Endothelial cell of umbilical vein (primary cell): Measurements from ENCODE around the gene HOXA10. TPM values are rescaled to one million over a fixed set of nuclear protein-coding genes. Genes with fewer than 3 reads are reported as not detected.

Experiments
- BruUV-seq: library from RNA; stranded (reverse); fragments of 400-500 nt; replicated peaks from 2 replicates; lab custom pipeline; 2021; lab: Mats Ljungman, UMichigan
- CTCF ChIA-PET: fragments of 300-600, 350-600 bp; sonication (Branson Sonifier 250); formaldehyde crosslinking; loops from one replicate; lab custom pipeline; 2021; ENCODE audit warnings: antibody characterized with exemption, inconsistent platforms; lab: Charles Lee
- POLR2A ChIA-PET: fragments of 300-600, 350-600 bp; sonication (Branson Sonifier 250); formaldehyde crosslinking; loops from one replicate; lab custom pipeline; 2021; ENCODE audit warnings: antibody characterized with exemption, inconsistent platforms; lab: Charles Lee
- DNase-seq: peaks from one replicate; pipeline ENCODE4 v3.0.0-alpha.2; 2011; ENCODE audit warnings: low read depth, low spot score
- FAIRE-seq: peaks from 2 replicates; lab custom pipeline; 2011; peaks lifted over from hg19 to GRCh38; lab: Jason Lieb, UNC
- H2AFZ ChIP-seq: 2 replicates; pipeline ENCODE4 v1.6.0; 2012; ENCODE audit warnings: low read depth, low read length, control low read depth, inconsistent platforms
- H3K27ac ChIP-seq: 2 replicates; pipeline ENCODE4 v1.5.1; 2011; ENCODE audit warnings: low read depth, mild to moderate bottlenecking, control low read depth, low read length, moderate library complexity; ENCODE audit not compliant: insufficient read depth
- H3K27me3 ChIP-seq, 2 experiments: 2 replicates each; pipeline versions ENCODE4 v1.6.0 to v1.6.1; 2011; ENCODE audit warnings: low read length in 2 of 2, mixed read lengths in 1 of 2; ENCODE audit not compliant: control insufficient read depth in 2 of 2, insufficient read depth in 2 of 2
- H3K36me3 ChIP-seq, 2 experiments: 2 replicates in 1 of 2; 3 replicates in 1 of 2; pipeline ENCODE4 v1.5.1; 2011; ENCODE audit warnings: low read length in 2 of 2, mild to moderate bottlenecking in 1 of 2, moderate library complexity in 1 of 2; ENCODE audit not compliant: control insufficient read depth in 2 of 2, insufficient read depth in 2 of 2; ENCODE audit errors: extremely low read depth in 1 of 2
- H3K4me1 ChIP-seq: 3 replicates; pipeline ENCODE4 v1.5.1; 2011; ENCODE audit warnings: mild to moderate bottlenecking, low read length; ENCODE audit not compliant: control insufficient read depth, insufficient read depth; ENCODE audit errors: extremely low read depth
- H3K4me2 ChIP-seq: 2 replicates; pipeline ENCODE4 v1.6.1; 2011; ENCODE audit warnings: low read length, control low read depth, mixed read lengths; ENCODE audit not compliant: insufficient read depth
- H3K4me3 ChIP-seq, 3 experiments: fragments of 200-600 bp in 1 of 3; sonication (generic), shearing (Covaris generic) in 1 of 3; replicated peaks in 1 of 3; 2 replicates each; pipeline ENCODE4 v1.5.1; 2011 to 2016; ENCODE audit warnings: control low read depth in 3 of 3, low read length in 3 of 3, mild to moderate bottlenecking in 2 of 3, inconsistent platforms in 1 of 3, low read depth in 1 of 3, moderate library complexity in 1 of 3; ENCODE audit not compliant: insufficient read depth in 1 of 3
- H3K79me2 ChIP-seq: 2 replicates; pipeline ENCODE4 v1.6.0; 2012; ENCODE audit warnings: low read length, inconsistent platforms; ENCODE audit not compliant: control insufficient read depth, insufficient read depth
- H3K9ac ChIP-seq: replicated peaks from 2 replicates; pipeline ENCODE3; 2011; ENCODE audit warnings: low read length, control low read depth; ENCODE audit not compliant: insufficient read depth; ENCODE audit errors: extremely low read depth
- H3K9me1 ChIP-seq: replicated peaks from 3 replicates; pipeline ENCODE4 v1.6.0; 2011; ENCODE audit warnings: mild to moderate bottlenecking, low read length; ENCODE audit not compliant: control insufficient read depth, insufficient read depth; ENCODE audit errors: extremely low read depth
- H3K9me3 ChIP-seq: replicated peaks from 2 replicates; pipeline ENCODE4 v1.5.1; 2012; ENCODE audit warnings: low read length, inconsistent platforms; ENCODE audit not compliant: control insufficient read depth, insufficient read depth
- H4K20me1 ChIP-seq: replicated peaks from 2 replicates; pipeline ENCODE3; 2011; ENCODE audit warnings: mild to moderate bottlenecking, low read length; ENCODE audit not compliant: control insufficient read depth, insufficient read depth; ENCODE audit errors: extremely low read depth
- EZH2 ChIP-seq: IDR thresholded peaks from 2 replicates; pipeline ENCODE4 v1.6.1; 2012; ENCODE audit warnings: borderline replicate concordance, low read depth, mild to moderate bottlenecking, moderate library complexity, low read length, inconsistent platforms; ENCODE audit not compliant: severe bottlenecking
- JUN ChIP-seq: IDR thresholded peaks from 2 replicates; pipeline ENCODE4 v1.6.1; 2011; ENCODE audit warnings: borderline replicate concordance, low read depth; ENCODE audit not compliant: insufficient read length, insufficient read depth
- MAX ChIP-seq: IDR thresholded peaks from 2 replicates; pipeline ENCODE4 v1.6.1; 2011; ENCODE audit not compliant: insufficient read depth, insufficient read length
- MYC ChIP-seq: IDR thresholded peaks from one replicate; pipeline ENCODE4 v1.6.1; 2011; ENCODE audit warnings: mild to moderate bottlenecking, low read depth, low read length
- POLR2AphosphoS5 ChIP-seq: IDR thresholded peaks from 2 replicates; pipeline ENCODE4 v1.6.1; 2012; ENCODE audit warnings: low read depth, mild to moderate bottlenecking, control low read depth, low read length, moderate library complexity; ENCODE audit not compliant: insufficient read depth
- dilution Hi-C: fragments of 300-500 bp; cut with MboI; formaldehyde crosslinking; loops from one replicate; pipeline ENCODE4 v1.15.0; 2019; ENCODE audit warnings: low sequenced_read_pairs; ENCODE audit not compliant: extremely low pct_ligation_motif_present
- intact Hi-C: fragments of 100-400 bp; cut with micrococcal nuclease; formaldehyde crosslinking; loops from one replicate; pipeline ENCODE4 v1.10.0; 2022
- polyA plus RNA-seq, 4 experiments: library from polyadenylated mRNA; depleted of rRNA in 3 of 4; stranded (reverse) in 3 of 4; unstranded in 1 of 4; fragments of >200 nt; gene quantifications; 2 replicates each; pipeline versions ENCODE4 v1.2.1 to v1.2.3, GENCODE V29; 2011 to 2012; ENCODE audit warnings: missing spikeins in 1 of 4
- total RNA-seq: library from RNA; stranded (reverse); gene quantifications from 2 replicates; pipeline ENCODE4 v1.2.3, GENCODE V29; 2021

Gene HOXA10
- total and polyA plus RNA-seq, 2 donors (not counting 3 experiments of a cell fraction or from before 2014, with no cell fraction given): 24.4 to 30.3 TPM

GRCh38 chr7:27198871-27199801 is 25.0 kb upstream of the HOXA10 start:
- no peaks in the 10 kb centered on the region for H3K9me1 ChIP-seq
- peak overlapping the region in 2 of 3 experiments; percentile 1 to 24 for H3K4me3 ChIP-seq
- H3K36me3 ChIP-seq: no peaks in the 10 kb centered on the region
- H3K79me2 ChIP-seq: no peaks in the 10 kb centered on the region
- H2AFZ ChIP-seq: peak overlapping the region; percentile 56
- DNase-seq: no peak
- no peak overlapping the region for H3K9ac ChIP-seq
- no peaks in the 10 kb centered on the region for H3K9me3 ChIP-seq
- TF ChIP-seq EZH2 (peak; percentile 70), MYC (no peak), JUN (no peak)
- POLR2A ChIA-PET: no interaction called here
- BruUV-seq: no TSS peak
- peaks cover 16% of the 10 kb centered on the region for H3K4me1 ChIP-seq
- H3K27me3 ChIP-seq: peaks cover 74 to 94% of the 10 kb centered on the region in 2 experiments
- peak overlapping the region; percentile 65 for H3K4me2 ChIP-seq
- intact Hi-C loops: no loop called here
- H3K27ac ChIP-seq: no peak overlapping the region
- FAIRE-seq: peak; percentile 4
- dilution Hi-C loops: no loop called here
- H4K20me1 ChIP-seq: no peaks in the 10 kb centered on the region
- CTCF ChIA-PET: interaction anchor here (0.7 to 2.9 kb wide), 22 partner anchors 8 to 897 kb away, joined by 3 to 24 read pairs (median 4); partner anchors contain the start of gene HOXA11

DNA sequence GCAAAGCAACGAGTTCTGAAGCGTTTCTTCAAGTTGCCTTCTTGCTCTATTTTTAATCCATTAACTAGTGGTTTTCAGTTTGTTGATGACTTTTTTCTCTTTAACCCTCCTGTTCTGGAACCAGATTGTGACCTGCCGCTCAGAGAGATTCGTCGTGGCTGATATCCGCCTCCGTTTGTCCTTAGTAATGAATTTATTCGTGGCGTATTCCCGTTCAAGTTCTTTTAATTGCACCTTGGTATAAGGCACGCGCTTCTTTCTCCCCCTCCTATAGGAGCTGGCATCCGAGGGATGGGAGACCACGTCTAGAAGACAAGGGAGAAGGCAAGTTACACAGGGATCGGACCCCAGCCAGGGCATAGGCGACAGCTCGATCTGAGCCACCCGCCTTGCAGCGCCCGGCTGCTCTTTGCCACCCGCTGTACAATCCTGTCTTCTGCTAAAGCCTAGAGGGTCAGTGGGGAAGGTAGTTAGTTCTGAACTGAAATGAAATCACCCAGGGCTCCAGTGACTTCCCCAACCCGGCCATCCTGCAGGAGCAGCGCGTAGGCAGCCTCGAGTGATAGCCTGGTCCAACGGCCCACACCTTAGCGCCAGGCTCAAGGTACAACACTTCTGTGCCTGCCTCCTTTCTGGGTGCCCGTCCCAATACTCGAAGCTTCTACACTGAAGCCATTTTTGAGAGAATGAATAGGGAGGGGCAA is 24.2 kb upstream of the HOXA10 start:
- H2AFZ ChIP-seq: no peak overlapping the region

More for the DNA sequence above, 24.2 kb upstream of the HOXA10 start:
- no peak overlapping the region for H3K4me3 ChIP-seq
- no peaks in the 10 kb centered on the region for H4K20me1 ChIP-seq
- ChIA-PET CTCF (interaction anchor here (0.7 to 2.9 kb wide), 14 partner anchors 12 to 898 kb away, joined by 3 to 24 read pairs (median 4); partner anchors contain the start of gene HOXA11), POLR2A (no interaction called here)
- peaks cover 16% of the 10 kb centered on the region for H3K4me1 ChIP-seq
- no peak overlapping the region for H3K4me2 ChIP-seq
- no peaks in the 10 kb centered on the region for H3K36me3 ChIP-seq
- no peaks in the 10 kb centered on the region for H3K9me3 ChIP-seq
- H3K27ac ChIP-seq: no peak overlapping the region
- BruUV-seq: no TSS peak
- H3K27me3 ChIP-seq: peaks cover 71 to 94% of the 10 kb centered on the region in 2 experiments
- DNase-seq: no peak
- FAIRE-seq: peak; percentile 15
- TF ChIP-seq MAX: no peak
- TF ChIP-seq POLR2AphosphoS5: no peak
- TF ChIP-seq MYC: no peak
- TF ChIP-seq EZH2: peak; percentile 73
- dilution Hi-C loops (no loop called here), intact Hi-C loops (no loop called here)
- H3K9ac ChIP-seq: no peak overlapping the region
- no peaks in the 10 kb centered on the region for H3K9me1 ChIP-seq
- H3K79me2 ChIP-seq: no peaks in the 10 kb centered on the region
